NCI-H2227 (cell line): ENCODE results near the gene CAPS.
A peak's percentile ranks its signal among the peaks of the same experiment; 100 is the strongest.

Experiments
- DNase-seq: peaks from one replicate; lab custom pipeline; 2025; ENCODE audit not compliant: unreplicated experiment; lab: John Stamatoyannopoulos, UW

CAPS gene

DNA sequence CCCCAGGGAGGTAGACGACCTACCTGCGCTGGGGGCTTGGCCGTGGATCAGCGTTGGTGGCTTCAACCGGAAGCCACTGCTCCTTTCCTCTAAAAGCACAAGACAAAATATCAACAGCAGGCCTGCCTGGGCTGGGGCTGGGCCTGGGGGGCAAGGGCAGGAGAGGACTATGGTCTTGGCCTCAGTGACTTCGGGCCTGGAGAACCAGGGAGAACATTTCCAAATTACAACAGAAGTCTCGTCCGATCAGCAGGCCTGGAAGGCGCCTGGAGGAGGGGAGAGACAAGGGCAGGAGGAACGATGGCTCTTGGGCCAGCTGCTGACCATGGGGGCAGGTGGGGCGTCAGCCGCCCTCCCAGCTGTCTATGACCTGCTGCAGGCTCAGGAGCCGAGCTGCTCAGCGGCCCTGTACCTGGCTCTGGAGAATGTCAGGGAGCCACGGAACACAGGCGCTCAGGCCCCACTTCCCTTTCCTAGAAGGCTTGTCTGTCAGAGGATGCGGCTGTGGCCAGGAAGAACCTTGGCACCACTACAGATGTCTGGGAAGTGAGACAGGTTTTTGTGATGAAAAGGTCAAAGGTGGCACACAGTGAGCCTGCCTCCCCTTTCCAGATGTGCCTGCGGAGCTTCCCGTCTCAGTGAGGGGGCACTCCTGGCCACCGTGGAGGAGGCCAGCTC lies 19.5 kb downstream of the CAPS start:
- DNase-seq, result no peak

DNA sequence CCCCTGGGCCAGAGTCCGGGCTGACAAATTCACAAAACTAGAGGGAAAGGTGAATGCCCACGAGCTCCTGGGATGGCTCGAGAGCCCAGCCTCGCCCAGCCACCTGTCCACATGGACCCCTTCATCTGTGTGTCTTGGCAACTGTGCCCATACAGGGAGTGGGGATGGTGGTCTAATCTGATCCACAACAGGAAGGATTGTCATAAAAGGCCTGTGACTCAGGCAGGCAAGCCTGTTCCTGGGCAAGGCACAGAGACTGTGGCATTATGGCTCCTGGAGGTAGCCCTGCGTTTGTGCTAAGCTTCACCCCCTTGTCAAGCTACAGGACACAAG lies 20.0 kb downstream of the CAPS start:
- DNase-seq, result no peak

DNA sequence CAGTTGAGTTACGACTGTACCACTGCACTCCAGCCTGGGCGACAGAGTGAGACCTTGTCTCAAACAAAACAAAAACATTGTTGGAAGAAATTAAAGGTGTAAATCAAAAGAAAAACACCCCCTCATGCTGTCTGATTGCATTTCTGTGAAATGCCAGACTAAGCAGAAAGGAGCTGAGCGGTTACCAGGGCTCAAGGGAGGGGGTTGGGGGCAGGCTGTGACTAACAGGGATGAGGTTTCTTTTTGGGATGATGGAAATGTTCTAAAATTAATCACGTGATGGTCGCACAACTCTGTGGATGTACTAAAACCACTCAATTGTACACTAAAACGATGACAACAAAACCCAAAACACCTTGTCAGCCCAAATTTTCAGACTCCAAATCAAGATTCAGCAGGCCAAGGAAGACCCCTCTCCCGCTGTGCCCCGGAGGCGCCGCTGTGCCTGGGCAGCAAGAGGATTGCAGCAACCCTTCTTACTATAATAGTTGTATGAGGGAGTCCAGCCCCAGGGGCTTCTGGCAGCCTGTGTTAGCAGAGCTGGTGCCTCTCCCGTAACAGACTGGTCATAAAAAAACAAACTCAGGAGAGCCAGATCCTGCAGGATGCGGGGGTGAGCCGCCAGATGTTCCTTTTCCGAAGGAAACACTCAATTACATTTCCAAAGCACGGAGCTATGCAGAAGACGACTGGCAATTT lies 20.9 kb downstream of the CAPS start:
- peak; percentile 48 for DNase-seq

DNA sequence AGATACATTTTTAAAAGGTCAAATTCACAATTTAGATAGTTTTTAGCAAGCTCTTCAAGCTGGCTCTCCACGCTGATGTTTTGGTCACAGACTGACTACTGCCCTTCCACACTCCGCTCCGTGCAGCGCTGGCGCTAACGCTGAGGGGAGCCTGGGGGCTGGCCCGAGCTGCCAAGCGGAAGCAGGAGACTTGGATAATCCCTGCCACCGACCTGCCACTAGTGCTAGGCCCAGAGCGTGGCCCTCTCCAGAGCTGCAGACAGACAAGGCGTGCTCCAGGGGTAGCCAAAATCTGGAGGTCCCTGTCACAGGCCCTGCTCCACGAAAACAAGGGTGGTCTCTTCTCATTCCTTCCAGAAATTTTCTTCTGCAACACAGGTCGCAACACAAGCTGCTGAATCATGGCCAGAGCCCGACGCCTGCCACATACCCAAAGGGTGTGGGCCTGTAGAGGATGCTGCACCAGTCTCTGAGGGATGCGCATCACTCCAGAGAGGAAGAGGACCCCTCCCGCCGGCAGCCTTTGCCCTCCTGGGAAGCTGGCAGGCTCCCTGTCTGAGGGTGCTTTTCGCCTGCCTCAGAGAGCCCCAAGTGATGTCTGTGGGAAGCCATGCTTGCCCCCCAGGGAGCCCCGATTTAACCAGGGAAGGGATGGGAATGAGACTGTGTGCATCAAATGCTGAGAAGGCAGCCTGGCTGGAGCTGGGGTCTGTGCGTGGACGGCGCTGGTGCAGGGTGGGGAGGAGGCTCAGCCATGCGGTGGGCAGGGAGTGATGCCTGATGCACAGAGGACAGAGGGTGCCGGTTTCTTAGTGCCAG lies 21.6 kb downstream of the CAPS start:
- DNase-seq, result peak; percentile 48

DNA sequence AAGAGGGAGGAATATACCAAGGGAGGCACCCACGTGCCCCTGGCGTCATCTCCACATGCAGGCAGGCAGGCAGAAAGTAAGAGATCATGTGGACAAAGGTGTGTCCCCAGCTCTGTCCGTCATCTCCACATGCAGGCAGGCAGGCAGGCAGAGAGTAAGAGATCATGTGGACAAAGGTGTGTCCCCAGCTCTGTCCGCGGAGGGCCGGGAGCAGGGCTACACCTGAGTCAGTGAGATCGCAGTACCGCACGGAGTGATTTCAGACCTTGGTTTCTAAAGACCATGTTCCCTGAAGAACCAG lies 22.2 kb downstream of the CAPS start:
- DNase-seq, result no peak

DNA sequence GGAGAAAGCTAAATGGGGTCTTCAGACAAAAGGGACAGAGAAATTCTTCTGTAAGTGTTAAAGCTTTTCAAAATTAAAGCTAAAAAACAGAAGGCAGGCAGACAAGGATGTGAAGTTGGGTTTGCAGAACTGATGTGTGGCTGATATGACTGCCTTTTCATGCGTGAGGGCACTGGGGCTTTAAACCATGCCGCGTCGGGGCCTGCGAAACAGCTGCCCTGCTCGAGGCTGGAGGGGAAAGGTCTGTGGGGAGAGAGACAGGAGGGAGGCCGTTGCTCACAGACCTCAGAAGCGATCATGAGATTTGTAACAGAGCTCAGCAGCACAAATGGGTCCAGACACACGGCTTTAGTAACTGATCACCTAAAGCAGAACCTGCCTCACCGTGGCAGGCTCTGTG lies 23.5 kb downstream of the CAPS start:
- no peak for DNase-seq

DNA sequence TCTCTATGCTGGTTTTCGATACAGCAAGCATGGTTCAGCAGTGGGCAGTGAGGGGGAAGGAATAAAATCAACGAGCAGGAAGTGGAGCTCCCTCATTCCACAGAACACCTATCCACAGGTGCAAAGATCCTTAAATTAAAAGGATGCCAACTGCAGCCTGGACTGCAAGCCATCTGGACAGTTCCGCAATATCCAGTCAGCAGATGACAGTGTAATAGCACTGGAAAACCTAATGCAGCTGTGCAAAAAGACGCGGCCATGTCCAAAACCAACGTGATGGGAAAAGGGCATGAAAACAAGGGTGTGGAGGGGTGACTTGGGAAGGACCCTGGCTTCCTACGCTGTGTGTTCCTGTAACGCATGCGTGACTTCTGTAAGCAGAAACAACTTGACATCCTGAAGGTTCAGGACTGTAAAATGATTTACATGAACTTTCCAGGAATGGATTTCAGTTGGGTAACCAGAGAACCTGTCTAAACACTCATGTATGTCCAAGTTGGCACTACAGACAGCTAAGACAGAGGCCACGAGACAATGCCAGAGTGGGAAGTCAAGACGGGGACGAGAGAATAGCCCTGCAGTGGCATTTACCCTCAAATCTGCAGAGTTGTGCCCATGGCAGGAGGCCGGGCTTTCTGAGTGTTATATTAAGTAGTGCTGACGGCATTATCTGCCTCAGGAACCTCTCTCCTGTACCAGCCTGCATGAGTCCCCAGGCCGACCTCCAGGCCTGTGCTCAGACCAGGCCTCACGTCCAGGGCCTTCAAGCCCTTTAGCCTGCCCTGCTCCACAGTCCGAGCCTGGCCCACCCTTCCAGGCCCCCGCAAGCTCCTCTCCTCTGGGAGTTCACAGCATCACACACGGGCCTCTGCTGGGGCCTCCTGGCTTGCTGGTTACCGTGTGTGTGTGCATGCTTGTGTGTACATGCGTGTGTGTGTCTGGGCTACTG lies 26.5 kb downstream of the CAPS start:
- DNase-seq, result no peak

DNA sequence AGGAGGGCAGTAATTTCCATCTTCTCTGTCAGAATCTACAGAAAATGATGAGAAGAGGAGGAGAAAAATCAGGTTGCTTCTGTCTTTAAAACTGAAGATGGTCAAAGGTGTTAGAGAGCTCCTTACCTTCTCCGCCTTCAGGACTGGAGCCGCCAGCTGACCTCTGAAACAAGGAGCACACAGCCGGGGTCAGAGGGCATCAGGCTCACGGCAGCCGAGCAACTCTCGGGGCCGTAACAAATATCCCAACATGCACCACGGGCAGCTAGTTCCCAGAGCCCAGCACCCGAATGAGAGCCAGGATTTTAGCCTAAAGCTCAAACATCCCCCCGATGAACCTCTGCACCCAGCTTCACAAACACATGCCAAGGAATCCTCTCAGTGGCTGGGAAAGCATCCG lies 27.6 kb downstream of the CAPS start:
- no peak for DNase-seq

DNA sequence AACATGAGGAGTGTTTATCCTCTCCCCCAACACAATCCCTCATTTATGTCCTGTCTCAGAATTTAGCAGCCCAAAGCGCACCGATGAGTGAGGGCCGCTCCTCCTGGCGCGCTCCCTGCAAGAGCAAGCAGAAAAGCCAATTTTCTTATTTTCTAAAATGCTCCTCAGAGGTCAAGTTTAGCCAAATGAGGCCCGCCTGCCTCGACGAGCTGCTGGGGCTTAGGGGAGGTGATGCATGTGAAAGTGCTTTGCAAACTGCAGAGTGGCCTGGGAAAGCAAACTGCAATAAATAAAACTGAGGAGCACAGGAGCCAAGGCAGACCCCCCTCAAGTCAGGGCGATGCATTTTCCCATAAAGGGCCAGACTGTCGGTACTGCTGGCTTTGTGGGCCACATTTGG lies 29.0 kb downstream of the CAPS start:
- DNase-seq, result no peak

DNA sequence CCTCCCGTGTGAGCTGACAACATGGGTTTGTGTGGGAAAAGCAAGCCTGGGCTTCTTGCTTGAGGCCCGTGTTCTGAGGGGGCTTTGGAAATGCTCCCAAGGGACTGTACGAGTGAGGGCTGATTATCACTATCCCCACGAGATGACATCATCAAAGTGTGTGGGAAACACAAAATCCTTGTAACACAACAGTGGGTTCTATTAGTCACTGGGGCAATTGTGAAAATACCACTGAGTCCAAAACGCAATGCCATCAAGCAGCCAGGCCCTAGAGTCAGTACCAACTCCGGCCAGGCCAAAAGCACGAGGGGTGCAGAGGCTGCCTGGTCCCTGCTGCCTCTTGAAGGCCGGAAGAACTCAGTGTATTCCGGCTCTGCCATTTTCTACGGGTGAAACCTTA lies 29.6 kb downstream of the CAPS start:
- DNase-seq, result no peak

DNA sequence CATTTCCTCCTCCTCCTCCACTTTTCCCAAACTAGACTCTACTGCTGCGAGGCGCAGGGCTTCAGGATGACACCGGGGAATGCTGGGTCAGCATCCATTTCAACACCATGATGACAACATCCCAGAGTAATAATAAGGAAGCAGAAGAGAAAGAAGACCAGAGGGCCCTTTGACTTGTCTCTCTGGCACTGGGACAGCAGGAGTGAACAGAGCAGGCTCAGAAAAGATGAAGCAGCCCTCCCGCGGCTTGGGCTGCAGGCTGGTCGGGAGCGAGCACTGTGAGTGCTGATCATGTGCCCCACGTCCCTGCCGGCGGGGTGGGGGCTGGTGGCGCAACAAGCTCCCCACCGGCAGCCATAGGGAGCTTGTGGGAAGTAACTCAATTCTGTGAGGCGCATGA lies 33.4 kb downstream of the CAPS start:
- no peak for DNase-seq

DNA sequence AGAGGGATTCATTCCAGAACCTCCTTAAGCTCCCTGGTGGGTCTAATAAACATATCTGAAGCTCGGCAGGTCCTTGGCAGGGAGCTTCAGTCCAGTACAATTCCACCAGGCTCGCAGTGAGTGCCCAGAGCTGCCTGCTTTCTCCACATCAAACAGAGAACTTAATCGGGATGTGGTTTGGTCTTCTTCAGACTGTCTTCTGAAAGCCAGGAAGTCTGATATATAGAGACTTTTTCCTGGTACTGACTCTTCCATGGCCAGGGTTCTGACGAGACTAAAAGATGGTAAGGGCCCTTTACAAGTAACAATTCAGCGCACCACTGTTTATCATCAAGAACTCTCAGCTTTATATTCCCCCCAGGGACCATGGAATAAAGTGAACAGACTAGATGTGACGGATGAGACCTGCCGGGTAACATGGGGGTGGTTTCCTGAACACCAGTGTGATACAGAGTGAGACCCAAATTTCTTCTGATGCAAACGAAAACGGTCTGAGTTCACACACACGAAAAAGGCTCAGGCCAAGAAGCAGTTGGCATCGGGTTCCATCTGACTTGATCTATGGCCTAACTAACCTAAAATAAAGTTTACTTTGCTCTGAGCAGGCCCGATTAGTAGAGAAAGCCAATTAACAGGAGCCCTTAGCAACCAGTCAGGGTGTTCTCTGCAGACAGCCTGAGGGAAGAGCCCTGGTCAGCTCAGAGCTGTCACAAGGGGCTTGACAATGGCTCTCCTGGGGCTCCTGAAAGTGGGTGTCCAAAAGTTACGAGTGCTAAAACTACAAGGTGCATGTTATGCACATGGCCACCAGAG lies 34.9 kb downstream of the CAPS start:
- no peak for DNase-seq

DNA sequence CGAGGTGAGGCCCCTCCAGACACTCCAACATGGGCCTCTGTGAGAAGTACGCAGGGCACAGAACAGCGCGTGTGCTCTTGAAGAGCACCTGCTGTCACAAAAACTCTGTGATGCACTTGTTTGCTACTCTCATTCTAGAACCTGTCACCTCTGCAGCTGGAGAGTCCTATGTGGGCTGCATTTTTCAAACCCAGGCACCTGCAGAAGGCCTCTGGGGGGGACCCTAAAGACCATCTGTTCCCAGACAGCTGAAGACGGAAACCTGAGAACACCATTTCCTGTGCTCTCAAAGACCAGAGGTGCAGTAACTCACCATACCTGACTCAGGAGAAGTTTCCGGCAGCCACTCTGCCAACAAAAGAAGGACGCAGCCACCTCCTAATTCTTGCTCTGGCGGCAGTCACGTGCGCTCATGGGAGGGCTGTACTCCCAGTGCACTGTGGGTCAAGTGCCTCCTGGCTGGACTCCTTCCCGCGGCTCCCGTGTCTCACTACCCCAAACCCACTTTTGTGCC lies 35.8 kb downstream of the CAPS start:
- DNase-seq, result no peak

DNA sequence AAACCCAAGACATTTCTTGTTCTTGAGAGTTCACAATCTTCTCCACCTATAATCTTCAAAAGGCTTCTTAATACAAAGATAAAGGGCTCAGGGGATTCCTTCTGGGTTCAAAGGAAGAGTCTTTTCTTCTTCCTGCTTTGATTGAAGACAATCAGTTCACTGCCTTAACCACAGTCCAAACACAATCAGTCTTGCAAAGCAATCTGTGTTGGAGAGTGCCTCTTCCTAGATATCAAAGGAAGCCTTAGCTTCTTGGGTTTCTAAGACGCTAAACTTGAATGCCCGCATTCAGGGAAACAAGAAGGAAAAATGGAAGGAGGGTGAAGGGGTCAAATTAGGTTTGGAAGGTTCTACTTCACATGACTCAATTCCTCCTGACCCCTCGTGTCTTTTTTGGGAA lies 36.7 kb downstream of the CAPS start:
- DNase-seq, result no peak

DNA sequence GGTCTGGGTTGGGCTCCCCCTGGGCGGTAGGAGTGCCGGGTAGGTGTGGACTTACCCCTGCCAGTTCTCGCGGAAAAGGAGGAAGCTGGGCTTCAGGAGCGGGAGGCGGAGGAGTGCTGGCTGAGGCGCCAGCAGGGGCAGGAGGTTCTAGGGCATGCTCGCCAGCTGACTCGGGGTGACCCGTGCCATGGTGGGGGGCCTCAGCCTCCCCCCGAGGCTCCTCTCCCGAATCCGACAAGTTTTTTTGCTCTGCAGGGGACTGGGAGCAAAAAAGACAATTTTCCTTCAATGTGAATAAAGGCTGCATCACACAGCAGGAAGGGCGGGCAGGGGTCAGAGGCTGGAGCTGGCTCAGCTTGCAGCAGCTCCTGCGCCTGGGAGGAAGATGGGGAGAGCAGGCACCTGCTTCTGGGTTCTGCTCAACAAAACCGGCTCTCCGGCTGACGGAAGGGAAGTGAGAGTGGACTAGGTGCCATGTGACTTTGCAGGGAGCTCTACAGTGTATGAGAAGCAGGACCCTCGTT lies 37.3 kb downstream of the CAPS start:
- peak; percentile 29 for DNase-seq

DNA sequence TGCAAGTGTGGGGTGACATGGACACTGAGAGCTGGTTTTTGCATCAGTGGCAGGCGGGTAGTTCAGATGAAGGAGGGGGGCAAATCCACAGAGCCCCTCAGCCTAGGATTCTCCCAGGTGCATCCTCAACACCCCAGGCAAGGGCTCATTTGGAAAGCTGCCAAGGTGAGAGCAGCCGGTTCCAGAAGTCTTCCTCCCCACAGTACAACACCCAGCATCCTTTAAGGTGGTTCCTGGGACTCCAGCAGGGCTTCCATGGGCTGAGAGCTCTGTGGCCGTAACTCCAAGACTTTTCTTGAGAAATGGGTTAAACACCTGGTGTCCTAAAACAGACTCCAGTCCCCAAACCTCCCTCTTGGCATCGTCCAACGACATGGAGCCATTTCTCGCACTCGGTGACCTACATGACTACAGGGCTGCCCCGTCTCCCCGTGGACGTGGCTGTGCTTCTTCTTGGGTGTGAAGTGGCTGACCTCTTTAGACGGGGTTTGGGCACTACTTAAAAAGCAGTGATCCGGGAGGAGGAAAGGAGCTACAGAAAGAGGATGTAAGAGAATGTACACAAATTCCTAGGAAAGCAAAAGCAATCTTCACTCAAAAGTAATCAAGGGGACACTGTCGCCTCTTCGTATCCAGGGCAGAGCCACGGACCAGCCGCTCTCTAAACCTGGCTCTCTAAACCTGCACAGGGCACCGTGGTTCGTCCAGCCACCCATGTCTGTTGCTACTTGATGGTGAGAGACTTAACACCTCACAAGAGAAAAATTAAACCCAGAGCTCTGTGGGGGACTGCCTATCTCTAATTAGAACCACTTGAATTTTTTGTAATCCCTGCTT lies 38.4 kb downstream of the CAPS start:
- no peak for DNase-seq

DNA sequence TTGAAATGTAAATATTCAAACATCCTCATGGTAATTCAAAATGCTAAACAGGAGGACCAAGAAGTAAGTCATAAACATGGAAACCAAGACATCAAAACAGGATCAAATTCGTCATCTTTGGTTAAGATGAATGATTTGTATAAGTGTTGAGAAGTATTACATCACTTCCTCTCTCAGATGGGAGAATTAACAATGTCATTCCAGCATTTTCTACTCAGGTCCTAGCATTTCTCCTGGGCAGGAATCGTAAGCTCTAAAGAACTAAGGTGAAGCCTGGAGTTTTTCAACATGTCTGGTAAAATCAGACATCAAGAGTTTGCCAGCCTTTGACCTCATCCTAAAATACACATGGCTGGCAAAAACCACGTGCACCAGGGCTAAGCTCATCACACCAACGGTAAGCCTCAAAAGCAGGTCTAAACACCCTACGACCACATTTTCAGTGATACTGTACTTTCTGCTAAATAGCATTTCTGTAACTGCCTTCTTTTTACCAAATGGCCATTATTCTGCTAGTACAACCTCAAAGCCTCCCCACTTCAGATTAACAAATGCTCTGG lies 39.1 kb downstream of the CAPS start:
- DNase-seq, result no peak

DNA sequence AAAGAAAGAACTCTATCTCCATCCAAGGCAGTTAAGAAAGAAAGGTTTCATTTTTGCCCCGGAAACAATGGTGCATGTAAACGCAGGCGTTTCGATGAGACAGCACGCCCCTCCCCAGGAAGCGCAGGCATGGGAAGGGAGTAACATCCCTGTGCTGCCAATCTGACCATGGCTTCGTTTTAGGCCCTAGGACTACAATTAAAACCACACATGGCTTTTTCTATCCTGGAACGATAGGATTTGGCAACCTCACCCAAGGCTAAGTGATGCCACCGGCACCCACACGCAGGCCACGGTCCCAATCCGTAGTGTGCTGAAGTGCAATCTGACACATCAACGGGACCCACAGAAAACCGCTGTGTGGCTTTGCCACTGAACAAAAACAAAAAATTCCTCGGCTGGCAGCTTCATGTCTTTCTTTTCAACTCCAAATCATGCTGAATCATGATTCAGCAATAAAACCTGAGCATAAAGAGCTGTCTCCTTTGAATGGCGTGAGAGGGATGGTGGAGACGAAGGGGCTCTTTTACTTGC lies 39.7 kb downstream of the CAPS start:
- no peak for DNase-seq

DNA sequence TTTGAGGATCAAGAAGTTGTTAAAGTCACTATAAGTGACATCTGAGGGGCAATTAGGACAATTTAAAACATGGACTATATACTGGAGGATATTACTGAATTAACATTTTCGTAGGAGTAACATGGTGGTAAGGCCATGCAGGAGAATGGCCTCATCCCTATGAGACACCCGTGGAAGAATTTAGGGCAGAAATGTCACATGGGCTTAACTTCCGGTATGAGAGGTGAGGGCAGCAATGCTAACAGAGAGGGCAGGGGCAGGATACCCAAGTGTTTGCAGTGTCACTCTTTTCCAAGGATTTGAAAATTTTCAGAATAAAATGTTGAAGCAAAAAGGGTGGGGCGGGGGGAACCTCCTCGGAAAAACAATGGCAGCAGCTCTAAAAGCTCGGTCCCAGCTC lies 40.2 kb downstream of the CAPS start:
- DNase-seq, result no peak
